ENCODE results near the gene DNM3.
"Not testable (repeated sequence)": the region's sequence is repeated elsewhere in the genome, so short reads cannot be mapped to it uniquely, and the experiment has no call there.

The DNM3 gene

GRCh38 chr1:172340520-172340919 lies 499.2 kb downstream of the DNM3 start:
- in situ Hi-C loops (cut with HindIII; ENCODE audit: low sequenced_read_pairs): no loop called here

GRCh38 chr1:172341697-172342096 lies 500.4 kb downstream of the DNM3 start:
- in situ Hi-C loops (cut with HindIII; ENCODE audit: low sequenced_read_pairs): no loop called here

- in situ Hi-C loops (cut with HindIII; ENCODE audit: low sequenced_read_pairs): no loop called here
Observed at GRCh38 chr1:172342584-172343239, 501.4 kb downstream of the DNM3 start.

- in situ Hi-C loops (cut with HindIII; ENCODE audit: low sequenced_read_pairs): no loop called here
Observed at GRCh38 chr1:172343240-172344160, 502.2 kb downstream of the DNM3 start.

- in situ Hi-C loops (cut with HindIII; ENCODE audit: low sequenced_read_pairs): no loop called here
Observed at GRCh38 chr1:172344444-172344843, 503.1 kb downstream of the DNM3 start.

GRCh38 chr1:172345077-172345476 lies 503.8 kb downstream of the DNM3 start:
- in situ Hi-C loops (cut with HindIII; ENCODE audit: low sequenced_read_pairs): no loop called here

- in situ Hi-C loops (cut with HindIII; ENCODE audit: low sequenced_read_pairs): no loop called here
Observed at GRCh38 chr1:172347416-172347815, 506.1 kb downstream of the DNM3 start.

- in situ Hi-C loops (cut with HindIII; ENCODE audit: low sequenced_read_pairs): no loop called here
Observed at GRCh38 chr1:172350856-172351255, 509.6 kb downstream of the DNM3 start.

- in situ Hi-C loops (cut with HindIII; ENCODE audit: low sequenced_read_pairs): no loop called here
Observed at GRCh38 chr1:172351346-172351745, 510.0 kb downstream of the DNM3 start.

- in situ Hi-C loops (cut with HindIII; ENCODE audit: low sequenced_read_pairs): no loop called here
Observed at GRCh38 chr1:172351754-172352161, 510.5 kb downstream of the DNM3 start.

GRCh38 chr1:172352435-172352834 lies 511.1 kb downstream of the DNM3 start:
- in situ Hi-C loops (cut with HindIII; ENCODE audit: low sequenced_read_pairs): no loop called here

- in situ Hi-C loops (cut with HindIII; ENCODE audit: low sequenced_read_pairs): no loop called here
Observed at GRCh38 chr1:172354291-172355274, 513.3 kb downstream of the DNM3 start.

- in situ Hi-C loops (cut with HindIII; ENCODE audit: low sequenced_read_pairs): no loop called here
Observed at GRCh38 chr1:172356620-172357019, 515.3 kb downstream of the DNM3 start.

GRCh38 chr1:172357753-172358385 lies 516.6 kb downstream of the DNM3 start:
- in situ Hi-C loops (cut with HindIII; ENCODE audit: low sequenced_read_pairs): no loop called here

GRCh38 chr1:172359491-172359999 lies 518.2 kb downstream of the DNM3 start:
- in situ Hi-C loops (cut with HindIII; ENCODE audit: low sequenced_read_pairs): no loop called here

GRCh38 chr1:172360511-172360910 lies 519.2 kb downstream of the DNM3 start:
- in situ Hi-C loops (cut with HindIII; ENCODE audit: low sequenced_read_pairs): no loop called here

GRCh38 chr1:172360985-172361384 lies 519.7 kb downstream of the DNM3 start:
- in situ Hi-C loops (cut with HindIII; ENCODE audit: low sequenced_read_pairs): no loop called here

GRCh38 chr1:172363852-172364251 lies 522.6 kb downstream of the DNM3 start:
- in situ Hi-C loops (cut with HindIII; ENCODE audit: low sequenced_read_pairs): no loop called here

GRCh38 chr1:172371646-172372045 lies 530.3 kb downstream of the DNM3 start:
- in situ Hi-C loops (cut with HindIII; ENCODE audit: low sequenced_read_pairs): not testable (repeated sequence)

- in situ Hi-C loops (cut with HindIII; ENCODE audit: low sequenced_read_pairs): no loop called here
Observed at GRCh38 chr1:172373864-172374263, 532.6 kb downstream of the DNM3 start.
